GM23338 (cell line): ENCODE results near the gene CDH7. TPM values are rescaled to one million over a fixed set of nuclear protein-coding genes. Genes with fewer than 3 reads are reported as not detected.

Source experiments
- ATAC-seq: fragments of 200-7000 bp; cut with Tn5 transposase; 3 replicates; pipeline ENCODE4 v1.9.1; 2020
- DNase-seq: peaks from one replicate; pipeline ENCODE4 v3.0.0-alpha.2; 2015; ENCODE audit warnings: low spot score
- H2AFZ ChIP-seq: fragments of 200-600 bp; sonication (generic); 2 replicates; pipeline ENCODE4 v1.8.0; 2016; ENCODE audit warnings: antibody characterized with exemption, mild to moderate bottlenecking, moderate library complexity
- H3F3A ChIP-seq: fragments of 200-600 bp; sonication (generic); replicated peaks from 2 replicates; pipeline ENCODE4 v1.8.0; 2017; ENCODE audit warnings: antibody characterized with exemption, mixed run types, low read depth
- H3K27ac ChIP-seq: fragments of 200-600 bp; sonication (generic); 2 replicates; pipeline ENCODE4 v1.6.1; 2016; ENCODE audit warnings: low read depth
- H3K27me3 ChIP-seq: fragments of 200-600 bp; sonication (generic); 2 replicates; pipeline ENCODE4 v1.8.0; 2016; ENCODE audit warnings: mild to moderate bottlenecking, mixed run types, moderate library complexity; ENCODE audit not compliant: insufficient read depth
- H3K36me3 ChIP-seq: fragments of 200-600 bp; sonication (generic); 2 replicates; pipeline ENCODE4 v1.8.0; 2016; ENCODE audit warnings: mild to moderate bottlenecking; ENCODE audit not compliant: insufficient read depth
- H3K4me1 ChIP-seq: fragments of 200-600 bp; sonication (generic); 2 replicates; pipeline ENCODE4 v1.8.0; 2016; ENCODE audit warnings: mild to moderate bottlenecking, moderate library complexity; ENCODE audit not compliant: insufficient read depth
- H3K4me2 ChIP-seq: fragments of 200-600 bp; sonication (generic); 2 replicates; pipeline ENCODE4 v1.7.1; 2017; ENCODE audit warnings: mixed run types
- H3K4me3 ChIP-seq: fragments of 200-600 bp; sonication (generic); 2 replicates; pipeline ENCODE4 v1.6.1; 2016; ENCODE audit warnings: mixed run types
- H3K79me2 ChIP-seq: fragments of 200-600 bp; sonication (generic); replicated peaks from 2 replicates; pipeline ENCODE4 v1.8.0; 2017; ENCODE audit warnings: mild to moderate bottlenecking; ENCODE audit not compliant: insufficient read depth
- H3K9me2 ChIP-seq: fragments of 200-600 bp; sonication (generic); 2 replicates; pipeline ENCODE4 v1.8.0; 2017; ENCODE audit not compliant: insufficient read depth
- H4K20me1 ChIP-seq: fragments of 200-600 bp; sonication (generic); replicated peaks from 2 replicates; pipeline ENCODE4 v1.8.0; 2017; ENCODE audit warnings: mild to moderate bottlenecking; ENCODE audit not compliant: insufficient read depth
- H3K27ac Mint-ChIP-seq: 2 replicates; pipeline ENCODE4 v1.8.0; 2020; ENCODE audit warnings: inconsistent platforms, mild to moderate bottlenecking, moderate library complexity, mixed read lengths
- H3K27me3 Mint-ChIP-seq: 3 replicates; pipeline ENCODE4 v1.8.0; 2022; ENCODE audit warnings: low read depth, mild to moderate bottlenecking, moderate library complexity, mixed read lengths, inconsistent platforms; ENCODE audit not compliant: insufficient read depth, poor library complexity
- H3K36me3 Mint-ChIP-seq: 3 replicates; pipeline ENCODE4 v1.8.0; 2021; ENCODE audit warnings: low read depth, mild to moderate bottlenecking, inconsistent platforms, moderate library complexity, mixed read lengths
- H3K4me1 Mint-ChIP-seq: 3 replicates; pipeline ENCODE4 v1.8.0; 2020; ENCODE audit warnings: mild to moderate bottlenecking, inconsistent platforms, mixed read lengths
- H3K4me3 Mint-ChIP-seq: 3 replicates; pipeline ENCODE4 v1.8.0; 2021; ENCODE audit warnings: moderate library complexity, mild to moderate bottlenecking, inconsistent platforms, mixed read lengths
- H3K9me3 Mint-ChIP-seq: 3 replicates; pipeline ENCODE4 v1.8.0; 2020; ENCODE audit warnings: moderate library complexity, mild to moderate bottlenecking, inconsistent platforms, mixed read lengths
- CTCF ChIP-seq, 2 experiments: fragments of 200-600 bp in 1 of 2; sonication (generic) in 1 of 2; conservative IDR thresholded peaks; 2 replicates each; pipeline versions ENCODE4 v1.5.1 to v1.6.1; 2016 to 2017; ENCODE audit warnings: antibody characterized with exemption in 2 of 2, low read depth in 2 of 2, mild to moderate bottlenecking in 2 of 2, moderate library complexity in 1 of 2
- EZH2 ChIP-seq: fragments of 200-600 bp; sonication (generic); IDR thresholded peaks from one replicate; pipeline ENCODE4 v1.8.0; 2017; ENCODE audit warnings: antibody characterized with exemption, mild to moderate bottlenecking, low read depth; ENCODE audit not compliant: unreplicated experiment
- EZH2phosphoT487 ChIP-seq: fragments of 200-600 bp; sonication (generic); IDR thresholded peaks from one replicate; pipeline ENCODE4 v1.8.1; 2018; ENCODE audit warnings: antibody characterized with exemption; ENCODE audit not compliant: unreplicated experiment
- NANOG ChIP-seq: IDR thresholded peaks from 2 replicates; pipeline ENCODE4 v1.6.1; 2016; ENCODE audit warnings: antibody characterized with exemption, borderline replicate concordance
- POLR2AphosphoS5 ChIP-seq: IDR thresholded peaks from 2 replicates; pipeline ENCODE4 v1.6.1; 2016; ENCODE audit warnings: antibody characterized with exemption, low read depth
- REST ChIP-seq: IDR thresholded peaks from one replicate; pipeline ENCODE4 v1.6.1; 2018; ENCODE audit warnings: antibody characterized with exemption; ENCODE audit not compliant: unreplicated experiment
- STAT1 ChIP-seq: IDR thresholded peaks from one replicate; pipeline ENCODE4 v1.6.1; 2016; ENCODE audit warnings: antibody characterized with exemption; ENCODE audit not compliant: unreplicated experiment
- ZNF114 ChIP-seq: fragments of 250-450 bp; sonication (Bioruptor Pico); IDR thresholded peaks from 2 replicates; pipeline ENCODE4 v1.5.0; 2020; ENCODE audit warnings: mild to moderate bottlenecking, moderate library complexity
- ZNF462 ChIP-seq: fragments of 250-450 bp; sonication (Bioruptor Pico); IDR thresholded peaks from 2 replicates; pipeline ENCODE4 v1.5.0; 2020; ENCODE audit warnings: mild to moderate bottlenecking, moderate library complexity
- polyA plus RNA-seq: library from polyadenylated mRNA; unstranded; fragments of >200 nt; fragmentation: Nextera tagmentation; extraction: Ambion mirVana; gene quantifications from 2 replicates; pipeline ENCODE4 v1.2.1, GENCODE V29; 2016
- total RNA-seq: library from RNA; depleted of rRNA; stranded (reverse); fragments of >200 nt; shearing (Covaris generic); gene quantifications from 2 replicates; pipeline ENCODE4 v1.2.3, GENCODE V29; 2014

Gene CDH7
- total and polyA plus RNA-seq, 2 experiments from 2014 or later: 1.8 TPM

GRCh38 chr18:65735155-65735554 lies 15.7 kb upstream of the CDH7 start:
- no peaks in the 10 kb centered on the region for H3K9me2 ChIP-seq
- H3F3A ChIP-seq: no peaks in the 10 kb centered on the region
- no peaks in the 10 kb centered on the region for H4K20me1 ChIP-seq
- H2AFZ ChIP-seq: no peak overlapping the region
- no peaks in the 10 kb centered on the region for H3K36me3 ChIP-seq
- no peak overlapping the region for H3K4me3 ChIP-seq
- no peaks in the 10 kb centered on the region for H3K27me3 ChIP-seq
- DNase-seq (no peak), ATAC-seq (no peak)
- no peaks in the 10 kb centered on the region for H3K4me1 ChIP-seq
- Mint-ChIP-seq H3K4me1 (peaks cover 6% of the 10 kb centered on the region; the same call in 2 of the 3 replicates), H3K4me3 (no peak overlapping the region), H3K27me3 (no peaks in the 10 kb centered on the region), H3K9me3 (peaks cover 2% of the 10 kb centered on the region; the same call in 1 of the 3 replicates), H3K36me3 (no peaks in the 10 kb centered on the region), H3K27ac (no peak overlapping the region)
- no peak overlapping the region for H3K4me2 ChIP-seq
- H3K27ac ChIP-seq: no peak overlapping the region
- H3K79me2 ChIP-seq: no peaks in the 10 kb centered on the region
- TF ChIP-seq CTCF (conservative IDR thresholded peaks at IDR 0.05; ENCODE audit: low read depth in 2 of 2) (no peak), ZNF462 (CRISPR knock-in tag) (no peak), NANOG (no peak), STAT1 (no peak), REST (no peak), EZH2 (no peak), EZH2phosphoT487 (no peak), ZNF114 (CRISPR knock-in tag) (no peak), POLR2AphosphoS5 (no peak)
